Natural killer cell (primary cell): Measurements from ENCODE around the gene PBOV1. TPM values are rescaled to one million over a fixed set of nuclear protein-coding genes. Genes with fewer than 3 reads are reported as not detected.

Experiments
- ATAC-seq, 3 donors: fragments of 150-1000 bp in 2 of 3; fragments of 200-7000 bp in 1 of 3; cut with Tn5 transposase; 1 replicate in 1 of 3; 2 replicates in 2 of 3; pipeline ENCODE4 v1.10.0; 2021; ENCODE audit warnings: mild to moderate bottlenecking in 2 of 3, moderate library complexity in 2 of 3
- DNase-seq, 2 donors: peaks; one replicate each; pipeline versions ENCODE4 v3.0.0 to v3.0.0-alpha.2; 2013 to 2021; ENCODE audit warnings: mixed read lengths in 1 of 2
- H3K27ac ChIP-seq: one replicate; pipeline ENCODE4 v1.5.1; 2013; ENCODE audit warnings: mild to moderate bottlenecking, low read length
- H3K27me3 ChIP-seq: one replicate; pipeline ENCODE4 v1.6.1; 2013; ENCODE audit warnings: low read length; ENCODE audit not compliant: control insufficient read depth, insufficient read depth
- H3K36me3 ChIP-seq: one replicate; pipeline ENCODE4 v1.6.1; 2013; ENCODE audit warnings: low read length; ENCODE audit not compliant: control insufficient read depth, insufficient read depth
- H3K4me1 ChIP-seq: one replicate; pipeline ENCODE4 v1.6.1; 2013; ENCODE audit warnings: low read length; ENCODE audit not compliant: control insufficient read depth, insufficient read depth
- H3K4me3 ChIP-seq: one replicate; pipeline ENCODE4 v1.5.1; 2013; ENCODE audit warnings: low read length
- H3K9me3 ChIP-seq: one replicate; pipeline ENCODE4 v1.6.1; 2013; ENCODE audit warnings: low read length; ENCODE audit not compliant: control insufficient read depth, insufficient read depth
- H3K27ac Mint-ChIP-seq, 2 donors: one replicate each; pipeline ENCODE4 v1.8.0; 2022; ENCODE audit warnings: mild to moderate bottlenecking in 2 of 2, mixed read lengths in 2 of 2, moderate library complexity in 1 of 2
- H3K27me3 Mint-ChIP-seq, 2 donors: one replicate each; pipeline ENCODE4 v1.8.0; 2022; ENCODE audit warnings: low read depth in 2 of 2, mixed read lengths in 2 of 2
- H3K36me3 Mint-ChIP-seq: one replicate; pipeline ENCODE4 v1.8.0; 2022; ENCODE audit warnings: mixed read lengths
- H3K4me1 Mint-ChIP-seq, 2 donors: one replicate each; pipeline ENCODE4 v1.8.0; 2022; ENCODE audit warnings: mixed read lengths in 2 of 2
- H3K4me3 Mint-ChIP-seq: one replicate; pipeline ENCODE4 v1.8.0; 2022; ENCODE audit warnings: mild to moderate bottlenecking, moderate library complexity, mixed read lengths
- H3K9me3 Mint-ChIP-seq, 2 donors: one replicate each; pipeline ENCODE4 v1.8.0; 2022; ENCODE audit warnings: mixed read lengths in 2 of 2
- CTCF ChIP-seq: fragments of 200-600 bp; IDR thresholded peaks from one replicate; pipeline ENCODE4 v1.8.0; 2022; ENCODE audit warnings: antibody characterized with exemption
- WGBS: methylation state at CpG from one replicate; pipeline ENCODE4 v1.1.7; 2013; ENCODE audit warnings: missing lambda C conversion rate; ENCODE audit not compliant: insufficient coverage; 5-methylcytosine and 5-hydroxymethylcytosine counted together
- intact Hi-C: fragments of 100-400 bp; cut with micrococcal nuclease; formaldehyde crosslinking; loops from one replicate; pipeline ENCODE4 v1.14.2; 2022
- total RNA-seq, 4 donors: library from RNA; stranded (reverse); fragments of 120-200 nt in 1 of 4; gene quantifications; one replicate each; pipeline versions ENCODE4 v1.2.3 to v1.2.4, GENCODE V29; 2013 to 2022

The PBOV1 gene
- total RNA-seq, 3 donors from 2014 or later (not counting 1 experiment from before 2014, with no cell fraction given): not detected

- peaks cover 5% of the 10 kb centered on the region for H3K9me3 ChIP-seq
- Mint-ChIP-seq H3K27me3 (peaks cover 13 to 32% of the 10 kb centered on the region in 2 donors), H3K4me1 (no peaks in the 10 kb centered on the region), H3K4me3 (no peak overlapping the region), H3K27ac (no peak overlapping the region), H3K9me3 (no peaks in the 10 kb centered on the region), H3K36me3 (no peaks in the 10 kb centered on the region)
- no peaks in the 10 kb centered on the region for H3K36me3 ChIP-seq
- no peaks in the 10 kb centered on the region for H3K27me3 ChIP-seq
- intact Hi-C loops: no loop called here
- TF ChIP-seq CTCF: no peak
- H3K4me1 ChIP-seq: no peaks in the 10 kb centered on the region
- H3K4me3 ChIP-seq: no peak overlapping the region
- DNase-seq (no peak), ATAC-seq (no peak)
- 76% methylated on average over 4 of the region's 4 CpGs for WGBS
- H3K27ac ChIP-seq: no peak overlapping the region
Measured at GRCh38 chr6:138183790-138184134, 34.5 kb downstream of the PBOV1 start.

- H3K27ac Mint-ChIP-seq: no peak overlapping the region
- peaks cover 16 to 32% of the 10 kb centered on the region in 2 donors for H3K27me3 Mint-ChIP-seq
Measured at GRCh38 chr6:138182939-138183789, 35.1 kb downstream of the PBOV1 start.

GRCh38 chr6:138176652-138177232, 41.5 kb downstream of the PBOV1 start:
- Mint-ChIP-seq H3K4me3 (no peak overlapping the region), H3K36me3 (peaks cover 24% of the 10 kb centered on the region), H3K9me3 (peaks cover 8 to 10% of the 10 kb centered on the region in 2 donors), H3K4me1 (no peaks in the 10 kb centered on the region), H3K27ac (no peak overlapping the region), H3K27me3 (peaks cover 33 to 57% of the 10 kb centered on the region in 2 donors)
- H3K27me3 ChIP-seq: no peaks in the 10 kb centered on the region
- intact Hi-C loops: no loop called here
- no peaks in the 10 kb centered on the region for H3K36me3 ChIP-seq
- ATAC-seq (no peak), DNase-seq (no peak)
- no peaks in the 10 kb centered on the region for H3K4me1 ChIP-seq
- H3K27ac ChIP-seq: no peak overlapping the region
- no peak overlapping the region for H3K4me3 ChIP-seq
- no peak for TF ChIP-seq CTCF
- H3K9me3 ChIP-seq: peaks cover 14% of the 10 kb centered on the region
- no CpG with 5 or more reads among the region's 2 CpGs for WGBS

More at GRCh38 chr6:138182939-138183789, 35.1 kb downstream of the PBOV1 start:
- intact Hi-C loops: no loop called here
- Histone ChIP-seq H3K27ac (no peak overlapping the region), H3K9me3 (peaks cover 5% of the 10 kb centered on the region), H3K27me3 (no peaks in the 10 kb centered on the region), H3K36me3 (no peaks in the 10 kb centered on the region), H3K4me3 (no peak overlapping the region), H3K4me1 (no peaks in the 10 kb centered on the region)
- DNase-seq (no peak), ATAC-seq (no peak)
- no peak overlapping the region for H3K4me3 Mint-ChIP-seq
- 80% methylated on average over 8 of the region's 8 CpGs for WGBS
- no peak for TF ChIP-seq CTCF
- peaks cover 6% of the 10 kb centered on the region for H3K36me3 Mint-ChIP-seq
- H3K9me3 Mint-ChIP-seq: peaks cover 4 to 5% of the 10 kb centered on the region in 2 donors
- no peaks in the 10 kb centered on the region for H3K4me1 Mint-ChIP-seq
